ELR (cell line): Measurements from ENCODE around the gene ARHGAP26.

ENCODE experiments used
- DNase-seq: peaks from one replicate; pipeline ENCODE4 v3.0.0-alpha.2; 2015; ENCODE audit warnings: low read depth

The ARHGAP26 gene

GRCh38 chr5:142748568-142749249 lies 21.5 kb upstream of the ARHGAP26 start:
- DNase-seq: peak; percentile 42

DNA sequence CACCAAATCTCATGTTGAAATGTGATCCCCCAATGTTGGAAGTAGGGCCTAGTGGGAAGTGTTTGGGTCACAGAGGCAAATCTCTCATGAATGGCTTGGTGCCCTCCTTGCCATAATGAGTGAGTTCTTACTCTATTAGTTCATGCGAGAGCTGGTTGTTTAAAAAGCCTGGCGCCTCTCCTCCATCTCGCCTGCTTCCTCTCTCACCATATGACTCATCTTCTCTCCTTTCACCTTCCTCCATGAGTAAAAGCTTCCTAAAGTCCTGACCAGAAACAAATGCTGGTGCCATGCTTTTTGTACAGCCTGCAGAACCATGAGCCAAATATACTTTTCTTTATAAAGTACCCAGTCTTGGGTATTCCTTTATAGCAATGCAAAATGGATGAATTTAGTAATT lies 20.9 kb upstream of the ARHGAP26 start:
- DNase-seq: peak; percentile 84

GRCh38 chr5:142753116-142753631 lies 17.0 kb upstream of the ARHGAP26 start:
- no peak for DNase-seq

DNA sequence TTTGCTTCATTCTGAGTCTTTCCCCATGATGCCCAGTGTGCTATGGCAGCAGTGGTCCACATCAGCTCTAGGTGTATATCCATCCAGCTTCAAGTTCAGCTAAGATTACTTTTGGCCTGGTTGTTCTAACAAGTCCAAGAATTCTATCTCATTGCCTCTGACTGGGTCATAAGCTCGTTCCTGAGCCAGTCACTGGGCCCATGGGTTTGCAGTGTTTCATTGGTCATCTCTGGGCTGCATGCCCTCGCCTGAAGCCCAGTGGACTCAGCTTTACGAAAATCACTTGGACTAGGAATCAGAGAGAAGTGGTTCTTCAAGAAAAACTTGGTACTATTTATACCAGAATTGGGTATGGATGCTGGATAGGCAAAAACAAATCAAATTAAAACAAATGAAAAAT lies 16.1 kb upstream of the ARHGAP26 start:
- no peak for DNase-seq

- no peak for DNase-seq
These were observed 13.6 kb upstream of the ARHGAP26 start for GRCh38 chr5:142756576-142756975.

- DNase-seq: no peak
These were observed 12.6 kb upstream of the ARHGAP26 start for GRCh38 chr5:142757564-142757963.

- DNase-seq: no peak
These were observed 11.9 kb upstream of the ARHGAP26 start for GRCh38 chr5:142758062-142758795.

DNA sequence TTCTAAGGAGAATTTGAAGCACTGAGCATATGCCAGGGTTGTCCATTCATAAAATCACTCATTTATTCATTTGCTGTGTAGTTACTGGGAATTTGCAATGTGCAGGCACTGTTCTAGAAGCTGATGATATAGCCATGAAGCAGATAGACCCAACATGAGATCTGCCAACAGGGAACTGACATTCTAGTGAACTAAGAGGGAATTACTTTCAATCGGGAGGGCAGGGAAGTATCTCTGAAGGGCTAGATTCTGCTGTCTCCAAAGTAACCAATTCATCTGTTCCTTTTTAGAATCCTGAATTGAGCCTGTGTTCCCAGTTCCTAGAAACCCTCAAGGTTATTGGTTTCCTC lies 11.4 kb upstream of the ARHGAP26 start:
- no peak for DNase-seq

DNA sequence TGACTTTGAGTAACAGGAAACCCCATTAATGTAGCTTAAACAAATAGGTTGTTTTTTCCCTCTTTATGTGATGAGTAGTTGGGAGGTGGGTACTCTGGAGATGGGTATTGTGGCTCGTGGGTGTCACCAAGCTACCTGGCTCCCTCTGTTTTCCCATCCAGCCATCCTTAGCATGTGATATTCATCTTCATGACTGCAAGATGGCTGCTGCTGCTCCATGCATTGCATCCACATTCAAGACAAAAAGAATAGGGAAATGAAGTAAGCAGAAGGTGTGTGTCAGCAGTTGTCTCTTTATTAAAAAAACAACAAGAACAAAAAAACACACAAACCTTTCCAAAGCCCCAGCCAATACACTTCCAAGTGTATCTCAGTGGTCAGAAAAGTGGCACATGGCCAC lies 6.5 kb upstream of the ARHGAP26 start:
- no peak for DNase-seq

- no peak for DNase-seq
These were observed 3.0 kb upstream of the ARHGAP26 start for GRCh38 chr5:142767178-142767577.

- no peak for DNase-seq
These were observed 2.3 kb upstream of the ARHGAP26 start for GRCh38 chr5:142767911-142768310.

- DNase-seq: no peak
These were observed 855 bp upstream of the ARHGAP26 start for GRCh38 chr5:142769251-142769792.

DNA sequence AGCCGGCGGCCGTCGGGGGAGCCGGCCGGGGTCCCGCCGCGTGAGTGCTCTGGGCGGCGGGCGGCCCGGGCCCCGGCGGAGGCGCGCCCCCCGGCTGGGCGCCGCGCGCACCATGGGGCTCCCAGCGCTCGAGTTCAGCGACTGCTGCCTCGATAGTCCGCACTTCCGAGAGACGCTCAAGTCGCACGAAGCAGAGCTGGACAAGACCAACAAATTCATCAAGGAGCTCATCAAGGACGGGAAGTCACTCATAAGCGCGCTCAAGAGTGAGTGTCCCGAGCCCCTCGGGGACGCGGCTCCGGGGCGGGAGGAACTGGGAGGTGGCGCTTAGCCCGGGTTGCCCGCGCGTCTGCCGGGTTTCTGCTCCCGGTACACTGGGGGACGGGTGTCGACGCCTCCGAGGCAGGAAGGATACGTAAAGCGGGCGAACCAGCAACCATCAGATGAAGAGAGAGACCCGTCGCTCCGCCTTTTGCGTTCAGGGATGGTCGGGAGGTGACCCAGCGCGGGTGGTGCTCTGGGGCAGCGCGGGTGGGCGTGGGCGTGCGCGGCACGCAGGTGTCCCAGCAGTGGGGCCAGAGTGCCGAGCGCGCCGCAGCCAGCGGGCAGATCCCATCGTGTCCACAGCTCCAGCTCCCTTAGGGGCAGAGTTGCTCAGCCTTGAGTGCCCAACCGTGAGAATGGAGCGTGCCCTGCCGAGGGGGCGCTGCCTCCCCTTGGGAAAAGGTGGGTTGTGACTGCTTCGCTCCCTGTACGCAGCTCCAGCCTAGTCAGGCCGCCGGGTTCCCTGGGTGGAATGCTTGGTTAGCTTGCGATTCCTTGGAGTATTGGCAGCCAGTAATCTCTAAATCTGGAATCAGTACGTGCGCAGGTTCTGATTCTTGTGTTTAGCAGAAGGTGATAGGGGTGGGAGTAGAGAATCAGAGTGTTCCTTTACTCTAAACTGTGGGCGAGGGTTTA lies 753 bp downstream of the ARHGAP26 start:
- peak; percentile 47 for DNase-seq

- no peak for DNase-seq
These were observed 1.5 kb downstream of the ARHGAP26 start for GRCh38 chr5:142771666-142772065.

- DNase-seq: no peak
These were observed 2.5 kb downstream of the ARHGAP26 start for GRCh38 chr5:142772446-142773293.

- no peak for DNase-seq
These were observed 6.9 kb downstream of the ARHGAP26 start for GRCh38 chr5:142777099-142777498.

DNA sequence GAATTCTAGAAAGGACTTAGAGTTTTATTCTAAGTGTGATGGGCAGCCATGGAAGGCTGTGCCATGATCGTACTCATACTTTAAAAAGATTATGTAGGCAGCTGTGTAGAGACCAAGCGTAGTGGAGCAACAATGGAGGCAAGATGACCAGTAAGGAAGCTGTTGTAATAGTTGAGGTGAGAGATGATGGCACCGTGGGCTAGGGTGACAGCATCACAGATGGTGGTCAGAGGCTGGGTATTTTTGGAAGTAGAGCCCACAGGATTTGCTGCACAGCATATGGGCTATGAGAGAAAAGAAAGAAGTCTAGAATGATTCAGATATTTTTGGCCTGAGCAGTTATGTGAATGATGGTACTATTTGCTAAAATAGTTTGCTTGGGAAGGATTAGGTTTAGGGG lies 7.7 kb downstream of the ARHGAP26 start:
- DNase-seq: no peak

GRCh38 chr5:142779163-142779840 lies 9.1 kb downstream of the ARHGAP26 start:
- no peak for DNase-seq

- no peak for DNase-seq
These were observed 10.7 kb downstream of the ARHGAP26 start for GRCh38 chr5:142780871-142781270.

DNA sequence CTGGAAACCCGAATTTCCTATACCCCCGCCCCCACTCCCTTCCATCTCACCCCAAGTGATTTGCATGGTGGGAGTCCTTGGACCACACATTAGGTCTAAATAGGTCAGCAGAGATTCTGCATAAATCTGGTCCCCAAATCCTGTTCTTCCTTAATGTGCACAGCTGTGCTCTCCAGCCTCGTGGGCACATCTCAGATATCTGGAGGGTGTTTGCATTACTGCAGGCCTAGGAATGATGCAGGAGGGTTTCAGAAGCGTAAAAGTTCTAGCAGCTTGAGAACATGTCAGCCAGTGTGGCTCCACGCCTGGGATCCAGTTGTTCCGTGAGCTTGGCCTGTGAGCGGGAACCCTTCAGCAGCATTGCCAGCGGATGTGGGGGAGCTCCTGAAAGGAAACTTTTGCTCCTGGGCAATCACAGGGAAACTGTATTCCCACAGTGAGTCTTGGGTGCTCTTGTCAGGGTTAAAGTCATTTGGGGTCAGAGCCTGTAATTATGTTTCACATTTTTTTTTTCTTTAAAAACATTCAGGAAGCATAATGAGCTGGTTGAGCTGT lies 12.9 kb downstream of the ARHGAP26 start:
- DNase-seq: no peak
